Type B pancreatic cell (in vitro differentiated cells): ENCODE measurements around the gene CRIP2. TPM values are rescaled to one million over a fixed set of nuclear protein-coding genes. Genes with fewer than 3 reads are reported as not detected.

ENCODE experiments used
- DNase-seq: peaks from one replicate; pipeline ENCODE4 v3.0.0; 2021; ENCODE audit warnings: mixed read lengths; ENCODE audit not compliant: unreplicated experiment; ENCODE audit errors: extremely low spot score
- H3K27ac Mint-ChIP-seq: 2 replicates; pipeline ENCODE4 v1.8.0; 2021; ENCODE audit warnings: mild to moderate bottlenecking, mixed read lengths
- H3K27me3 Mint-ChIP-seq: 2 replicates; pipeline ENCODE4 v1.8.0; 2021; ENCODE audit warnings: mixed read lengths
- H3K36me3 Mint-ChIP-seq: 2 replicates; pipeline ENCODE4 v1.8.0; 2021; ENCODE audit warnings: mixed read lengths
- H3K4me1 Mint-ChIP-seq: one replicate; pipeline ENCODE4 v1.8.0; 2021; ENCODE audit warnings: mixed read lengths; ENCODE audit not compliant: unreplicated experiment
- H3K4me3 Mint-ChIP-seq: 2 replicates; pipeline ENCODE4 v1.8.0; 2021; ENCODE audit warnings: mild to moderate bottlenecking, mixed read lengths
- H3K9me3 Mint-ChIP-seq: 2 replicates; pipeline ENCODE4 v1.8.0; 2021; ENCODE audit warnings: mixed read lengths
- CTCF ChIP-seq: fragments of 200-600 bp; sonication (generic); conservative IDR thresholded peaks from 2 replicates; pipeline ENCODE4 v1.5.0; 2021; ENCODE audit warnings: antibody characterized with exemption, mild to moderate bottlenecking
- total RNA-seq: library from RNA; stranded (reverse); gene quantifications from 2 replicates; pipeline ENCODE4 v1.2.1, GENCODE V29; 2021; ENCODE audit warnings: low replicate concordance

The CRIP2 gene
- total RNA-seq, 1 donor from 2014 or later: 20.3 TPM

GRCh38 chr14:105497671-105498429 is 23.2 kb downstream of the CRIP2 start:
- no peak for TF ChIP-seq CTCF
- no peak overlapping the region for H3K27ac Mint-ChIP-seq
- H3K9me3 Mint-ChIP-seq: no peaks in the 10 kb centered on the region
- DNase-seq: no peak
- no peak overlapping the region for H3K4me3 Mint-ChIP-seq
- no peaks in the 10 kb centered on the region for H3K36me3 Mint-ChIP-seq
- no peaks in the 10 kb centered on the region for H3K27me3 Mint-ChIP-seq
- no peaks in the 10 kb centered on the region for H3K4me1 Mint-ChIP-seq

DNA sequence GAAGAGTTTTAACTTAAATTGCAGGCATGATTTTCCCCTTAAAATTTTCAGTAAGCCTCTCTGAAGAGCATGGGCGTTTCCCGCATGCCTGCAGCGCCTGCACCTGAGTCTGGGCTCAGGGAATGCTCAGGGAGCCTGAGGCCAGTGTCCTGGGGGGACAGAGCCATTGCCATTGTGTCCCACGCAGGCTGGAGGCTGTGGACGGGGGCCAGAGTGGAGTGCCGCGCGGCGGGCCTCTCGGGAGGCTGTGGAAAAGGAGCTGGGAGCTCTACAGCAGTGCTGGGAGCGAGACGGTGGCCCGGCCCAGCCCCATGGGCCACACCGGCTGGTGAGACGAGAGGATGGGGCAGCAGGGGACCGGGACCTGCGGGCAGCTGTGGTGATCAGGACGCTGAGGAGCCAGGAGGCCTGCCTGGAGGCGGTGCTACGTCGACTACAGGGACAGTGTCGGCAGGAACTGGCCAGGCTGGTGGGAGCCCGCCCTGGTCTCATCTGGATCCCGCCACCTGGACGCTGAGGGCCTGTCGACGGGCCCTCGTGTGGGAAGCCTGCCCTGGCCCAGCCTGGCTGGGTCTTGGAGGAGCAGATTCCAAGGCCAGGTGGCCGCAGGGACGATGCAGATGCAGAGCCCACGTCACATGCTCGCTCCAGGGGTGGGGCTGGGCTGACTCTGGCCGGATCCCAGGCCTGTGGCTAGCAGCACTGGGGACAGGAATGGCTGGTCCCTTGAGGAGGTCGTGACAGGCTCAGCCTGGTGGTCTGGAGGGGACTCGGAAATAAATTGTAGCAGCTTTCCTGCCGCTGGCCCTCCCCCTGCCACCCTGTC is 24.0 kb downstream of the CRIP2 start:
- Mint-ChIP-seq H3K9me3 (no peaks in the 10 kb centered on the region), H3K4me1 (peaks cover 3% of the 10 kb centered on the region), H3K27ac (no peak overlapping the region), H3K36me3 (no peaks in the 10 kb centered on the region), H3K27me3 (no peaks in the 10 kb centered on the region), H3K4me3 (no peak overlapping the region)
- TF ChIP-seq CTCF: no peak
- DNase-seq: no peak

GRCh38 chr14:105499256-105500035 is 24.8 kb downstream of the CRIP2 start:
- H3K27me3 Mint-ChIP-seq: no peaks in the 10 kb centered on the region
- H3K27ac Mint-ChIP-seq: no peak overlapping the region
- no peaks in the 10 kb centered on the region for H3K36me3 Mint-ChIP-seq
- peaks cover 4% of the 10 kb centered on the region for H3K4me1 Mint-ChIP-seq
- H3K4me3 Mint-ChIP-seq: no peak overlapping the region
- no peak for TF ChIP-seq CTCF
- no peak for DNase-seq
- H3K9me3 Mint-ChIP-seq: no peaks in the 10 kb centered on the region

DNA sequence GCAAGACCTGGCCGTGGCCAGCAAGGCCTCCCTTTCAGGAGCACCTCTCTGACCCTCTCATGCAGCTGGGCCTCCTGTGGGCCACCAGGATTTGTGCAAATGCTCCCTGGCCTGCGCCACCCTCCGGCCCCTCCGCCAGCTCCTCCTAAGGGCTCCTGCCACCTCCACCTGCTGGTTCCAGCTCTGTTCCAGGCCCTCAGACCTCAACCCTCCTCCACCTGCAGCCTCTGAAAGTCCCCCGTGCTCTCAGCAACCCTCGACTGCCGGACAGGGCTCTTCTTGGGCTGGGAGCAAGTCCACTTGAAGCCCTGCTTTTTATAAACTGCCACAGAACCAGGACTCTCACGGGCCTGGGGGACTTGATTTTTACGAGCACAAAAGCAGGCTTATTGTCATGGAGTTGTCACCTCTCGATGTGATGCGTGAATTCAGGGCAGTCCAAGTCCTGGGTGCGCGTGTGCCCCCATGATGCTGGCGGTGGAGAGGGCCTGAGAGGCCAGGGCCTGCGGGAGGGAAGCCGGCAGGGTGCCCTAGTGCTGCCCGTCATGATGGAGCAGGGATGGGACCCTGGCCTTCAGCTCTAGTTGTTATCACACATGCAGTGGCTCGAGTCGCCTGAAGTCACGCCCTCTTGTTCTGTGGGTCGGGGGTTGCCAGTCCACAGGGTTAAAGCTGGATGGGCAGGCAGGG is 25.6 kb downstream of the CRIP2 start:
- Mint-ChIP-seq H3K4me3 (no peak overlapping the region), H3K27ac (no peak overlapping the region), H3K27me3 (no peaks in the 10 kb centered on the region), H3K36me3 (no peaks in the 10 kb centered on the region), H3K9me3 (no peaks in the 10 kb centered on the region), H3K4me1 (peaks cover 4% of the 10 kb centered on the region)
- no peak for DNase-seq
- TF ChIP-seq CTCF: no peak

DNA sequence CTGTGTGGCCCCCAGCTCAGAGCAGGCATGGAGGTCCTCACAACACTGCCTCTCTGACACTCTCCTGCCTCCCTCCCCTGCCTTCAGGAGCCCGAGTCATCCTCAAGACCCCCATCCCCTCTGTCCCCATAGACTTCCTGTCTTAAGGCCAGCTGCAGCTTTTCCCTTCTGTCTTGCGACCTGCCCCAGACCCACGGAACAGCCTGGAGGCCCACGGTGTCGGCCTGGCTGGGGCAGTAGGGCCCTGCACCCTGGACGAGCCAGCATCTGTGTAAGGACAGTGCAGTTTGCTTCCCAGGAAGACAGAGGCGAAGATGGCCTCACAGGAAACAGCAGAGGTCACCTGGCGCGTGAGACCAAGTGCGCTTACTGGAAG is 26.1 kb downstream of the CRIP2 start:
- DNase-seq: no peak
- no peak overlapping the region for H3K4me3 Mint-ChIP-seq
- H3K27me3 Mint-ChIP-seq: no peaks in the 10 kb centered on the region
- no peak overlapping the region for H3K27ac Mint-ChIP-seq
- H3K36me3 Mint-ChIP-seq: no peaks in the 10 kb centered on the region
- peaks cover 4% of the 10 kb centered on the region for H3K4me1 Mint-ChIP-seq
- H3K9me3 Mint-ChIP-seq: no peaks in the 10 kb centered on the region
- TF ChIP-seq CTCF: no peak
